Lung microvascular endothelial cell (primary cell): Measurements from ENCODE around the gene ATP6V0B. TPM values are rescaled to one million over a fixed set of nuclear protein-coding genes. Genes with fewer than 3 reads are reported as not detected.

Source experiments
- total RNA-seq: library from RNA; depleted of rRNA; stranded (reverse); fragments of >200 nt; gene quantifications from 2 replicates; pipeline ENCODE4 v1.2.1, GENCODE V29; 2014

ATP6V0B gene
- total RNA-seq, 1 donor from 2014 or later: 164 TPM

Other genes with a start within 250 kb of the ATP6V0B start
- gene ARTN, start 41.2 kb upstream of the ATP6V0B start, total RNA-seq: not detected in 2 replicates
- gene IPO13, start 28.0 kb upstream of the ATP6V0B start, total RNA-seq: 5.4 and 8.5 TPM in 2 replicates
- gene DPH2, start 5.0 kb upstream of the ATP6V0B start, total RNA-seq: 13.1 and 19.0 TPM in 2 replicates
- 40.1 and 41.9 TPM in 2 replicates for gene B4GALT2, start 4.2 kb downstream of the ATP6V0B start, total RNA-seq
- 0.65 and 0.79 TPM in 2 replicates for gene CCDC24, start 16.6 kb downstream of the ATP6V0B start, total RNA-seq
- gene SLC6A9, start 56.5 kb downstream of the ATP6V0B start, total RNA-seq: under 0.01 and 0.40 TPM in 2 replicates
- gene KLF17, start 143.9 kb downstream of the ATP6V0B start, total RNA-seq: not detected in 2 replicates
- gene KLF18, start 166.7 kb downstream of the ATP6V0B start, total RNA-seq: not detected in 2 replicates
- 13.3 and 16.6 TPM in 2 replicates for gene DMAP1, start 238.5 kb downstream of the ATP6V0B start, total RNA-seq